ENCODE results near the gene PROSER1.
"Not testable (repeated sequence)": the region's sequence is repeated elsewhere in the genome, so short reads cannot be mapped to it uniquely, and the experiment has no call there.

PROSER1 gene

GRCh38 chr13:39016087-39016486 lies 21.8 kb downstream of the PROSER1 start:
- DNase-seq (ENCODE audit: low read depth): no peak
- TF ChIP-seq CTCF (IDR thresholded peaks at IDR 0.05; ENCODE audit: low read depth, low read length, missing control alignments): no peak
- H3K4me3 ChIP-seq (ENCODE audit: low read depth, low read length): no peak overlapping the region

- H3K4me3 ChIP-seq (ENCODE audit: low read depth, low read length): no peak overlapping the region
- no peak for TF ChIP-seq CTCF (IDR thresholded peaks at IDR 0.05; ENCODE audit: low read depth, low read length, missing control alignments)
- no peak for DNase-seq (ENCODE audit: low read depth)
Measured at GRCh38 chr13:39013462-39013861, 24.4 kb downstream of the PROSER1 start.

- no peak for TF ChIP-seq CTCF (IDR thresholded peaks at IDR 0.05; ENCODE audit: low read depth, low read length, missing control alignments)
- no peak for DNase-seq (ENCODE audit: low read depth)
- H3K4me3 ChIP-seq (ENCODE audit: low read depth, low read length): no peak overlapping the region
Measured at GRCh38 chr13:39012608-39013007, 25.3 kb downstream of the PROSER1 start.

GRCh38 chr13:39006371-39007111 lies 31.3 kb downstream of the PROSER1 start:
- H3K4me3 ChIP-seq (ENCODE audit: low read depth, low read length): not testable (repeated sequence)

GRCh38 chr13:38998739-38999138 lies 39.1 kb downstream of the PROSER1 start:
- TF ChIP-seq CTCF (IDR thresholded peaks at IDR 0.05; ENCODE audit: low read depth, low read length, missing control alignments): no peak
- no peak overlapping the region for H3K4me3 ChIP-seq (ENCODE audit: low read depth, low read length)
- no peak for DNase-seq (ENCODE audit: low read depth)

More at GRCh38 chr13:39006371-39007111, 31.3 kb downstream of the PROSER1 start:
- DNase-seq (ENCODE audit: low read depth): not testable (repeated sequence)

- H3K4me3 ChIP-seq (ENCODE audit: low read depth, low read length): no peak overlapping the region
- TF ChIP-seq CTCF (IDR thresholded peaks at IDR 0.05; ENCODE audit: low read depth, low read length, missing control alignments): no peak
- no peak for DNase-seq (ENCODE audit: low read depth)
Measured at GRCh38 chr13:38993381-38993780, 44.5 kb downstream of the PROSER1 start.

GRCh38 chr13:38990693-38991092 lies 47.2 kb downstream of the PROSER1 start, which contains the start of gene STOML3:
Gene STOML3 (minus strand): TSS chr13:38990831. CDS start chr13:38990721, 110 bp downstream.
- no peak for TF ChIP-seq CTCF (IDR thresholded peaks at IDR 0.05; ENCODE audit: low read depth, low read length, missing control alignments)
- DNase-seq (ENCODE audit: low read depth): no peak
- no peak within 1 kb of the TSS for H3K4me3 ChIP-seq (ENCODE audit: low read depth, low read length)
